ENCODE data around the gene CPM.
"Not testable (repeated sequence)": the region's sequence is repeated elsewhere in the genome, so short reads cannot be mapped to it uniquely, and the experiment has no call there.

Gene CPM

DNA sequence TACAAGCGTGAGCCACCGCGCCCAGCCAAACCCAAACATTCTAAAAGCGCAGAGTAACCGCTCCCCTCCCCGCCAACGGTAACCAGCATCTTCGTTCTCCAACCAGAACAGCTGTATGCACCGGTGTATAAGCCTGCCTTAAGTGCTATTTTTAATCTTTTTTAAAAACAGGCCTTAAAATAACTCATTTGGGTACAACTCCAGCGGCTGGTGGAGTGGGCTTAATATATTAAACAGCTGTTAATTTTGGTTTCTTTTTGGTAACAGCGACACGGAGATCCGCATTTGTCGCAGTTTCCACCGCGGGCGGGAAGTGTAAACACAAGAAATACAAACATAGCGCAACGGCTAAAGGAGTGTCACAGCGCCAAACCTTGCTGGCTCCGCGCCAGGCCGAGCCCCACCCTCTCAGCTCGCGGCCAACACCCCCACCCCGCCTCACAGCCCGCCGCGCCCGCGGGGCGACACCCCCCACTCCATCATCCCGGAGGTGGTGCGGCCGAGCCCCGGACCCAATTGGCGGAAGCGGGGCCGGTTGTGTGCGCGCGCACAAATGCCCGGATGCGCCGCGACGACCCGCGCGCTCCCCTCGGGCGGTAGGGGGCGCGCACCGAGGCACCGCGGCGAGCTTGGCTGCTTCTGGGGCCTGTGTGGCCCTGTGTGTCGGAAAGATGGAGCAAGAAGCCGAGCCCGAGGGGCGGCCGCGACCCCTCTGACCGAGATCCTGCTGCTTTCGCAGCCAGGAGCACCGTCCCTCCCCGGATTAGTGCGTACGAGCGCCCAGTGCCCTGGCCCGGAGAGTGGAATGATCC, 125.2 kb downstream of the CPM start, which contains the start of gene MDM2:
Gene MDM2 (plus strand): TSS at position 602 of the 812 bp plus-strand sequence. CDS start 301 bp downstream, outside the sequence.
- DNase-seq (ENCODE audit: low spot score) (peak; percentile 91), FAIRE-seq (peak; percentile 17)

DNA sequence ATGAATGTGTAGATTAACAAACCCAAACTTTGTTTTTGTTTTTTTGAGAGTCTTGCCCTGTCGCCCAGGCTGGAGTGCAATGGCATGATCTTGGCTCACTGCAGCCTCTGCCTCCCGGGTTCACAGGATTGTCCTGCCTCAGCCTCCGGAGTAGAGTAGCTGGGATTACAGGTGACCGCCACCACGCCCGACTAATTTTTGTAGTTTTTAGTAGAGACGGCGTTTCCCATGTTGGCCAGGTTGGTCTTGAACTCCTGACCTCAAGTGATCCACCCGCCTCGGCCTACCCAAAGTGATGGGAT, 125.7 kb downstream of the CPM start:
- FAIRE-seq; DNase-seq (ENCODE audit: low spot score): not testable (repeated sequence)

DNA sequence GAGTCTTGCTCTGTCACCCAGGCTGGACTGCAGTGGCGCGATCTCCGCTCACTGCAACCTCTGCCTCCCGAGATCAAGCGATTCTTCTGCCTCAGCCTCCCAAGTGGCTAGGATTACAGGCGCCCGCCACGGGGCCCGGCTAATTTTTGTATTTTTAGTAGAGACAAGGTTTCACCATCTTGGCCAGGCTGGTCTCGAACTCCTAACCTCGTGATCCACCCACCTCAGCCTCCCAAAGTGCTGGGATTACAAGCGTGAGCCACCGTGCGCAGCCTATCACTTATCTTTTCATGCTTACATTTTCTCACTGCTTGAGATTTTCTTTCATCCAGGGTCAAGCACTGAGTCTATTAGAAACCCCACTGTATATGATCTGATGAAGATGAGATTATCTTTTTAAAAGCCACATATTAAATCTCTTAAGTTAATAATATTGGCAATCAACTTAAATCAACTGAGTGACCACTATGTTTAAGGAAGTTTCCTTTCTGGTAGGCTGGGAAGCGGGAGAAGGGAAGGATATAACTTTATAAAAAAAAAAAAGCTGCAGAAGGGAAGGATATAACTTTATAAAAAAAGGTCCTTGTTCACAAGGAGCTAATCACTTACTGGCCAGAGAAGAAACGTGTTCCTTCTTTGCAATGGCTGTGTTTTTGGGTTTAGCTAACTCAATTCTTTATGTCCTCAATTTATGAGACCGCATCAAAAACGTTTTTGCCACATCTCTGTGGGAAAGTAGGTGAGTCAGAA, 126.3 kb downstream of the CPM start:
- FAIRE-seq (no peak), DNase-seq (ENCODE audit: low spot score) (no peak)

DNA sequence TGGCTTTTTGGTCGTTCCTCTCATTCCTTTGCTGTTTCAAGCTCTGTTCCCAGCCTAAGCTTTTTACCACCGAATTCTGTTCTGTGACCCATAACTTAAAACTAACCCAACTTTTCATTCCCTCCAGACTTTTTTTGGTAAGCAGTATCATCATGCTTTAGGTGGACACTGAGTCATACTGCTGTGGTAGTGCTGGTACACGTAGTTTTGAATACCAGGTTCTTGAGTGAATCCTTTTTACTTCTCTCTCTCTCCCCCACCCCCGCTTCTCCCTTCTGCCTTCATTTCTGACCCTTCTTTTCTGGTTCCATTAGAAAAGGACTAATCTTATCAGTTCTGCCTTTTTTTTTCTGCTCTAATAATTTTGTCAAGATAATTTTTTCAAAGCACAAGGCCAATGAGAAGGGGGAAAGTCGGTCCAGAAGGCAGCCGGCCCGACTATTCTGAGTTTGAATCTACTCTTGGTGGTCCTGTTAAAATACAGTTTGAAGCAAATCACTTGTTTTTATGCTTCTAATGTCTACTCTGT, 127.3 kb downstream of the CPM start:
- no peak for DNase-seq (ENCODE audit: low spot score)
- no peak for FAIRE-seq

DNA sequence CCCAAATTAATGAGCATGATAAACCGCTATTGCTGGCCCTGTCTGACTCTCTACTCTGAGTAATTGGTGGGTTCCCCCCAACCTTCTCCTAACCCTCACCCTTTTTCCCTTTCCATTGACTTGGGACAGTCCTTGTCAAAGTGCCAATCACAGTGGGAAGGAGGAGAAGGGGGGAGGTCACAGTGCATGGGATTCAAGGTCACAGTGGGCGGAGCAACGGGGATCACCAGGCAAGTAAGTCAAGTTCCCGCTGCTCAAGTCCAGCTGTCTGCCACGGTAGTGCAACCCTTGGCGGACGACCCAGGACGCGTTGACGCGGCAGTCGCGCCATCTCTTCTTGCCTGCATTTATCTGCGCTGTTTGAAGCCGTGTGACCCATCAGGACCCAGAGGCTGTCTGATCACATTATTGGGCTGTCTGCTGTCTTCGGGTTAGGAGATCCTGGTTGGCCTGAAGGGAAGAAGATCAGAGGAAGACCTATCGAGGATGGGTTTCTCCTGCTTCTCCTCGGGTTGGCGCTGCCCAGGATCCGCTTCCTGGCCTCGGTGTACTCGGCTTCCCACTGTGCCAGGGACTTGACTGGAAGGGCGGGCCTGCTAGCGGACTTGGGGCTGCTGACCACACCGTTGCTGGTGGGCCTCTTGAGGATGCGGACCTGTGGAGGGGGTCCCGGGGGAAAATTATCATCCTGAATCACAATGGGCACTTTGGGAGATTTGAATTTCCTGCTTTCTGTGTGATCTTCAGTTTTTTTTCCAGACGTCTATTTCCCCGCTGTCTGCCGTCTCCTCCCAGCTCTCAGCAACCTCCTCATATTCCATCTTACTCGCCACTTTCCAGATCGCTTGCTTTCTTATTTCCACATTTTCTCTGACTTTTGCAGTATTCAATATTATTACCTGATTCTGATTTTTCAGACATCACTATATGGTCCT, 128.0 kb downstream of the CPM start:
- DNase-seq (ENCODE audit: low spot score) (no peak), FAIRE-seq (no peak)

DNA sequence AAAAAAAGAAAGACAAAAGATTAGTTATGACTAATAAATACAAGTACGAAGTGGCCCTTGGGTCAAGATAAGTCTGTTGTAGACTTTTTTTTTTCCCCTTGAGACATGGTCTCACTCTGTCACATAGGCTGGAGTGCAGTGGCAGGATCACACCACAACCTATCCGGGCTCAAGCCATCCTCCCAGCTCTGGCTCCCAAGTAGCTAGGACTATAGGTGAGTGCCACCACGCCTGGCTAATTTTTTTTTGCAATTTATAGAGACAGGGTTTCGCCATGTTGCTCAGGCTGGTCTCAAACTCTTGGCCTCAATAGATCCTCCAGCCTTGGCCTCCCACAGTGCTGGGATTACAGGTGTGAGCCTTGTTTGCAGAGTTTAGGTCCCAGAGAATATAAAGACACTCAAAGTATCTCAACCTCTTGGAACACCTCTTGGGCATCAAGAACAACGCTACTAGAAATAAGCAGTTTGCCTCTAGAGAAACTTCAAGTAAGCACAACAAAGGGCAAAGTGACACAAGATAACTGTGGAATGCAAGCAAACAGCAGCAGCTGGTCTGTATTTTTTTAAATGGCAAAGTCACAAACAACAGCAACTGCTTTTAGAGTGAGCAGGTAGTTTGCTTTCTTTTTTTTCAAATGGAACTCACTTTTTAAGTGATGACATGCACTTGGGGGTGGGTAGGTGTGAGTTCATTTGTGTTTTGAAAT, 128.9 kb downstream of the CPM start:
- no peak for DNase-seq (ENCODE audit: low spot score)
- no peak for FAIRE-seq

DNA sequence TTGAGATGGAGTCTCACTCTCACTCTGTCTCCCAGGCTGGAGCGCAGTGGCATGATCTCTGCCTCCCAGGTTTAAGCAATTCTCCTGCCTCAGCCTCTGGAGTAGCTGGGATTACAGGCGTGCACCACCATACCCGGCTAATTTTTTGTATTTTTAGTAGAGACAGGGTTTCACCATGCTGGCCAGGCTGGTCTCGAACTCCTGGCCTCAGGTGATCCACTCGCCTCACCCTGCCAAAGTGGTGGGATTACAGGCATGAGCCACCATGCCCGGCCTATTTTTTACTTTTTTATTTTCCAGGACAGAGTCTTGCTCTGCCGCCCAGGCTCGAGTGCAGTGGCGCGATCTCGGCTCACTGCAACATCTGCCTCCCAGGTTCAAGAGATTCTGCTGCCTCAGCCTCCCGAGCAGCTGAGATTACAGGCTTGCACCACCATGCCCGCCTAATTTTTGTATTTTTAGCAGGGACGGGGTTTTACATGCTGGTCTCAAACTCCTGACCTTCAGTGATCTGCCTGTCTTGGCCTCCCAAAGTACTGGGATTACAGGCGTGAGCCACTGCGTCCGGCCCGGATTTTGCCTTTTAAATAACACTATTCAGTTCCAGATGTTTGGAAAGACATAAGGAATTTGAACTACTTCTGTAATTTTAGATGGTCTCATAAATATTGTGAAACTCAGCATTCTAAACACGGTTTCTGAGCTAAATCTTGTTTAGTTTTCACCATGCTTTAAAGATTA, 129.9 kb downstream of the CPM start:
- not testable (repeated sequence) for DNase-seq (ENCODE audit: low spot score); FAIRE-seq

DNA sequence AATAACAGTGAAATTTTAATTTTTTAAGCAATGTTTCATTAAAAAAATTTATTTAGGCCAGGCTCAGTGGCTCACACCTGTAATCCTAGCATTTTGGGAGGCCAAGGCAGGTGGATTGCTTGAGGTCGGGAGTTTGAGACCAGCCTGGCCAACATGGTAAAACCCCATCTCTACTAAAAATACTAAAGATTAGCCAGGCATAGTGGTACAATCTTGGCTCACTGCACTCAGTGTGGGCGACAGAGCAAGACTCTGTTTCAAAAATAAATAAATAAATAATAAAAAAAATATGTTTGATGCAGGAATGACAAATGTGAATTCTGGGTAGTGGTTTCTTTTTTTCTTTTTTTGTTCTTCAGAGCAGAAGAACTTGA, 130.6 kb downstream of the CPM start:
- DNase-seq (ENCODE audit: low spot score); FAIRE-seq: not testable (repeated sequence)
